ENCODE data around the gene UBE2M.

UBE2M gene

GRCh38 chr19:58584498-58585441, 26.4 kb upstream of the UBE2M start:
- Histone ChIP-seq H3K27me3 (ENCODE audit: insufficient read depth, low read depth, severe bottlenecking) (no peaks in the 10 kb centered on the region), H3K36me3 (peaks cover 16% of the 10 kb centered on the region), H3K4me3 (ENCODE audit: low read depth, low read length) (no peak overlapping the region), H3K9me3 (ENCODE audit: severe bottlenecking) (no peaks in the 10 kb centered on the region), H3K27ac (no peak overlapping the region)
- DNase-seq = no peak
- TF ChIP-seq CTCF (IDR thresholded peaks at IDR 0.05; ENCODE audit: low read depth, low read length) = no peak

- H3K9me3 ChIP-seq (ENCODE audit: severe bottlenecking) = no peaks in the 10 kb centered on the region
- DNase-seq = no peak
- H3K36me3 ChIP-seq = peaks cover 16% of the 10 kb centered on the region
- no peak overlapping the region for H3K4me3 ChIP-seq (ENCODE audit: low read depth, low read length)
- no peak for TF ChIP-seq CTCF (IDR thresholded peaks at IDR 0.05; ENCODE audit: low read depth, low read length)
- no peak overlapping the region for H3K27ac ChIP-seq
- no peaks in the 10 kb centered on the region for H3K27me3 ChIP-seq (ENCODE audit: insufficient read depth, low read depth, severe bottlenecking)
These were observed 24.6 kb upstream of the UBE2M start for GRCh38 chr19:58582985-58583384.

- no peaks in the 10 kb centered on the region for H3K9me3 ChIP-seq (ENCODE audit: severe bottlenecking)
- DNase-seq = peak; percentile 82
- TF ChIP-seq CTCF (IDR thresholded peaks at IDR 0.05; ENCODE audit: low read depth, low read length) = peak; percentile 87
- peaks cover 16% of the 10 kb centered on the region for H3K36me3 ChIP-seq
- H3K27ac ChIP-seq = peak overlapping the region; percentile 6; the same call in 1 of the 2 replicates
- H3K27me3 ChIP-seq (ENCODE audit: insufficient read depth, low read depth, severe bottlenecking) = no peaks in the 10 kb centered on the region
- no peak overlapping the region for H3K4me3 ChIP-seq (ENCODE audit: low read depth, low read length)
These were observed 23.1 kb upstream of the UBE2M start for GRCh38 chr19:58581227-58582141.

GRCh38 chr19:58579473-58580142, 21.2 kb upstream of the UBE2M start:
- no peak overlapping the region for H3K4me3 ChIP-seq (ENCODE audit: low read depth, low read length)

More at GRCh38 chr19:58579473-58580142, 21.2 kb upstream of the UBE2M start:
- Histone ChIP-seq H3K27me3 (ENCODE audit: insufficient read depth, low read depth, severe bottlenecking) (no peaks in the 10 kb centered on the region), H3K27ac (no peak overlapping the region), H3K9me3 (ENCODE audit: severe bottlenecking) (no peaks in the 10 kb centered on the region), H3K36me3 (peaks cover 16% of the 10 kb centered on the region)
- no peak for TF ChIP-seq CTCF (IDR thresholded peaks at IDR 0.05; ENCODE audit: low read depth, low read length)
- DNase-seq = no peak

Data from WERI-Rb-1 (cell line).